Measurements from ENCODE around the gene CLIP2. TPM values are rescaled to one million over a fixed set of nuclear protein-coding genes. Genes with fewer than 3 reads are reported as not detected.

Gene CLIP2
- total and polyA plus RNA-seq, 2 of the 4 experiments (the other 2 are of a cell fraction), result 18.1 to 20.7 TPM

DNA sequence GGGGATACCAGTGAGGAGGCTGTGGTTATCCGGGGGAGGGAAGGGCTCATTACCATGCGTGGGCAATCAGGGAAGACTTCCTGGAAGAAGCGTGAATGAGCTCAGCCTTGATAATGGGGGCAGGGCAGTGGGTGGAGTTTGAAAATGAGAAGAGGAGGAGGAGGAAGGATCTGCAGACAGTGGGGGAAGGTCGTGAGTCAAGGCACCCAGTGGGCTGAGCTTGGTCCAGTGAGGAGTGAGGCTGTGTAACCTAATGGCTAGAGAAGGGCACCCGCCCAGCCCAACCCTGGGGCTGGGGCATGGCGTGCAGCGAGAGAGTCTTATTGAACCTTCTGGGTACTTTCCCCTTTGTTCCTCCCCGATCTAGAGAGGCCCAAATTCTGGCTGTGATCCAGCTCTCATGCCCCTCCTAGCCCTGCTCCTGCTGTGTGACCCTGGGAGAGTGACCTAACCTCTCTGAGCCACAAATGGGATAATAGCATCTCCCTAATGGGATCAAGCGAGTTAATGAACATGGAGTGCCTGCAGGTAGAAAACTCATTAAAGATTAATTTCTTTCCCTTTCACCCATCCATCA lies 31.5 kb downstream of the CLIP2 start:
- WGBS, 2 experiments (ENCODE audit: extremely low coverage in 2 of 2, insufficient read length in 1 of 2), result 75% methylated on average over 5 of the region's 9 CpGs; no CpG with 5 or more reads in 1 of the 2 experiments
- Histone ChIP-seq H2AFZ (replicated peaks; ENCODE audit: low read length, poor library complexity) (no peak overlapping the region), H4K8ac (ENCODE audit: low read depth in 2 of 2, low read length in 2 of 2) (no peak overlapping the region), H4K91ac (ENCODE audit: insufficient read depth, low read depth, low read length) (no peak overlapping the region), H3K23ac (ENCODE audit: low read depth, low read length) (no peak overlapping the region), H3K9me3 (ENCODE audit: control insufficient read depth, insufficient read depth, low read length) (no peaks in the 10 kb centered on the region), H3K18ac (ENCODE audit: low read depth, low read length) (no peak overlapping the region), H3K9ac (ENCODE audit: low read depth, low read length) (no peak overlapping the region), H2AK9ac (replicated peaks; ENCODE audit: low read depth, low read length, poor library complexity) (no peak overlapping the region), H3K4me1 (ENCODE audit: control insufficient read depth, insufficient read depth, low read length) (no peaks in the 10 kb centered on the region), H2BK5ac (ENCODE audit: low read depth, low read length, poor library complexity, severe bottlenecking) (no peak overlapping the region), H3K4me2 (ENCODE audit: low read depth, low read length) (no peak overlapping the region), H2AK5ac (ENCODE audit: low read depth, low read length) (no peak overlapping the region), H3K14ac (replicated peaks; ENCODE audit: low read depth, low read length) (no peak overlapping the region), H3K36me3 (ENCODE audit: control insufficient read depth, insufficient read depth, low read length) (peaks cover 45% of the 10 kb centered on the region), H2BK20ac (ENCODE audit: low read depth, low read length) (no peak overlapping the region), H4K20me1 (ENCODE audit: insufficient read depth, low read length) (peaks cover 66% of the 10 kb centered on the region), H2BK15ac (ENCODE audit: low read depth, low read length) (no peak overlapping the region), H4K5ac (ENCODE audit: low read depth, low read length) (no peak overlapping the region), H3K9me1 (ENCODE audit: insufficient read depth, low read length) (no peaks in the 10 kb centered on the region), H3K4ac (ENCODE audit: low read depth, low read length) (no peak overlapping the region), H3K27ac (ENCODE audit: insufficient read depth, low read length) (no peak overlapping the region), H3K56ac (ENCODE audit: extremely low read depth, insufficient read depth, low read length) (no peak overlapping the region), H2BK120ac (ENCODE audit: low read depth, low read length) (no peak overlapping the region), H3K79me1 (ENCODE audit: low read depth in 1 of 2, low read length in 2 of 2) (peaks cover 19 to 84% of the 10 kb centered on the region in 2 experiments), H3K27me3 (ENCODE audit: control insufficient read depth, insufficient read depth, low read length) (no peaks in the 10 kb centered on the region), H3K4me3 (ENCODE audit: insufficient read depth, low read depth, low read length) (no peak overlapping the region)
- BruUV-seq (replicated peaks), result no TSS peak
- intact Hi-C loops (cut with micrococcal nuclease), result no loop called here
- ATAC-seq (ENCODE audit: low read depth) (no peak), DNase-seq (no peak)
- in situ Hi-C loops (cut with MboI; ENCODE audit: low sequenced_read_pairs), result no loop called here
- ChIA-PET POLR2A (ENCODE audit: unreplicated experiment) (no interaction called here), CTCF (no interaction called here)
- dilution Hi-C loops (cut with HindIII; ENCODE audit: low sequenced_read_pairs, unreplicated experiment), result no loop called here
- TF ChIP-seq, protein P1, sequence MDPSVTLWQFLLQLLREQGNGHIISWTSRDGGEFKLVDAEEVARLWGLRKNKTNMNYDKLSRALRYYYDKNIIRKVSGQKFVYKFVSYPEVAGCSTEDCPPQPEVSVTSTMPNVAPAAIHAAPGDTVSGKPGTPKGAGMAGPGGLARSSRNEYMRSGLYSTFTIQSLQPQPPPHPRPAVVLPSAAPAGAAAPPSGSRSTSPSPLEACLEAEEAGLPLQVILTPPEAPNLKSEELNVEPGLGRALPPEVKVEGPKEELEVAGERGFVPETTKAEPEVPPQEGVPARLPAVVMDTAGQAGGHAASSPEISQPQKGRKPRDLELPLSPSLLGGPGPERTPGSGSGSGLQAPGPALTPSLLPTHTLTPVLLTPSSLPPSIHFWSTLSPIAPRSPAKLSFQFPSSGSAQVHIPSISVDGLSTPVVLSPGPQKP (IDR thresholded peaks at IDR 0.05; ENCODE audit: borderline replicate concordance, low read depth, low read length), result no peak
- TF ChIP-seq CHD1 (IDR thresholded peaks at IDR 0.05; ENCODE audit: low read depth, low read length) (no peak), RCOR1 (IDR thresholded peaks at IDR 0.05; ENCODE audit: insufficient replicate concordance, low read length) (no peak), CEBPB (IDR thresholded peaks at IDR 0.05; ENCODE audit: low read depth, low read length) (no peak), RFX5 (IDR thresholded peaks at IDR 0.05; ENCODE audit: low read depth, low read length) (no peak), BHLHE40 (IDR thresholded peaks at IDR 0.05; ENCODE audit: low read depth, low read length) (no peak), SMC3 (IDR thresholded peaks at IDR 0.05; ENCODE audit: low read depth, low read length) (no peak), MAZ (IDR thresholded peaks at IDR 0.05; ENCODE audit: borderline replicate concordance, low read depth, low read length) (no peak), MAFK (IDR thresholded peaks at IDR 0.05; ENCODE audit: low read depth, low read length) (no peak), NFE2L2 (IDR thresholded peaks at IDR 0.05; ENCODE audit: low read depth, low read length) (no peak), MXI1 (IDR thresholded peaks at IDR 0.05; ENCODE audit: borderline replicate concordance, low read depth, low read length) (no peak)
- TF ChIP-seq, protein P2, sequence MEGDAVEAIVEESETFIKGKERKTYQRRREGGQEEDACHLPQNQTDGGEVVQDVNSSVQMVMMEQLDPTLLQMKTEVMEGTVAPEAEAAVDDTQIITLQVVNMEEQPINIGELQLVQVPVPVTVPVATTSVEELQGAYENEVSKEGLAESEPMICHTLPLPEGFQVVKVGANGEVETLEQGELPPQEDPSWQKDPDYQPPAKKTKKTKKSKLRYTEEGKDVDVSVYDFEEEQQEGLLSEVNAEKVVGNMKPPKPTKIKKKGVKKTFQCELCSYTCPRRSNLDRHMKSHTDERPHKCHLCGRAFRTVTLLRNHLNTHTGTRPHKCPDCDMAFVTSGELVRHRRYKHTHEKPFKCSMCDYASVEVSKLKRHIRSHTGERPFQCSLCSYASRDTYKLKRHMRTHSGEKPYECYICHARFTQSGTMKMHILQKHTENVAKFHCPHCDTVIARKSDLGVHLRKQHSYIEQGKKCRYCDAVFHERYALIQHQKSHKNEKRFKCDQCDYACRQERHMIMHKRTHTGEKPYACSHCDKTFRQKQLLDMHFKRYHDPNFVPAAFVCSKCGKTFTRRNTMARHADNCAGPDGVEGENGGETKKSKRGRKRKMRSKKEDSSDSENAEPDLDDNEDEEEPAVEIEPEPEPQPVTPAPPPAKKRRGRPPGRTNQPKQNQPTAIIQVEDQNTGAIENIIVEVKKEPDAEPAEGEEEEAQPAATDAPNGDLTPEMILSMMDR (conservative IDR thresholded peaks at IDR 0.05; ENCODE audit: low read depth, low read length), result no peak
